IMR-90 (cell line): ENCODE measurements around the gene ANKRD33B. TPM values are rescaled to one million over a fixed set of nuclear protein-coding genes. Genes with fewer than 3 reads are reported as not detected.

Experiments used
- ATAC-seq: fragments of 200-7000 bp; cut with Tn5 transposase; 2 replicates; pipeline ENCODE4 v1.9.1; 2020; ENCODE audit warnings: low read depth, mild to moderate bottlenecking, moderate library complexity
- BruUV-seq: library from RNA; stranded (reverse); fragments of 400-500 nt; replicated peaks from 2 replicates; lab custom pipeline; 2021; lab: Mats Ljungman, UMichigan
- CTCF ChIA-PET: fragments of 300-600 bp; formaldehyde crosslinking; extraction: SDS; loops from one replicate; lab custom pipeline; 2021; ENCODE audit warnings: antibody characterized with exemption; lab: Yijun Ruan, JAX
- POLR2A ChIA-PET: fragments of 300-600 bp; sonication (Branson Sonifier 250); formaldehyde crosslinking; loops from one replicate; lab custom pipeline; 2022; ENCODE audit warnings: antibody characterized with exemption; ENCODE audit not compliant: unreplicated experiment; lab: Charles Lee
- DNase-seq: peaks from one replicate; pipeline ENCODE4 v3.0.0; 2013
- H2AFZ ChIP-seq: replicated peaks from 2 replicates; pipeline ENCODE3; 2013; ENCODE audit warnings: low read length, mild to moderate bottlenecking; ENCODE audit not compliant: poor library complexity
- H2AK5ac ChIP-seq: 2 replicates; pipeline ENCODE4 v1.6.1; 2013; ENCODE audit warnings: low read depth, low read length, inconsistent platforms
- H2AK9ac ChIP-seq: replicated peaks from 2 replicates; pipeline ENCODE3; 2013; ENCODE audit warnings: mild to moderate bottlenecking, low read depth, low read length, moderate library complexity; ENCODE audit not compliant: poor library complexity
- H2BK120ac ChIP-seq: 2 replicates; pipeline ENCODE4 v1.6.1; 2013; ENCODE audit warnings: low read depth, low read length, inconsistent platforms
- H2BK15ac ChIP-seq: 3 replicates; pipeline ENCODE4 v1.6.1; 2013; ENCODE audit warnings: low read depth, low read length, inconsistent platforms
- H2BK20ac ChIP-seq: 2 replicates; pipeline ENCODE4 v1.6.1; 2013; ENCODE audit warnings: low read depth, mild to moderate bottlenecking, inconsistent platforms, low read length, moderate library complexity
- H2BK5ac ChIP-seq: 2 replicates; pipeline ENCODE4 v1.6.1; 2013; ENCODE audit warnings: mild to moderate bottlenecking, low read depth, low read length, inconsistent platforms; ENCODE audit not compliant: poor library complexity, severe bottlenecking
- H3K14ac ChIP-seq: replicated peaks from 2 replicates; pipeline ENCODE4 v1.6.1; 2013; ENCODE audit warnings: low read depth, low read length, inconsistent platforms
- H3K18ac ChIP-seq: 2 replicates; pipeline ENCODE4 v1.6.1; 2013; ENCODE audit warnings: low read depth, low read length, control low read depth
- H3K23ac ChIP-seq: 2 replicates; pipeline ENCODE4 v1.6.1; 2013; ENCODE audit warnings: low read depth, low read length, inconsistent platforms
- H3K27ac ChIP-seq: 2 replicates; pipeline ENCODE4 v1.5.1; 2013; ENCODE audit warnings: mild to moderate bottlenecking, control low read depth, low read length; ENCODE audit not compliant: insufficient read depth
- H3K27me3 ChIP-seq: 2 replicates; pipeline ENCODE4 v1.6.1; 2013; ENCODE audit warnings: low read length; ENCODE audit not compliant: control insufficient read depth, insufficient read depth
- H3K36me3 ChIP-seq: 2 replicates; pipeline ENCODE4 v1.6.1; 2013; ENCODE audit warnings: low read length, mixed read lengths; ENCODE audit not compliant: control insufficient read depth, insufficient read depth
- H3K4ac ChIP-seq: 2 replicates; pipeline ENCODE4 v1.6.1; 2013; ENCODE audit warnings: low read depth, low read length, inconsistent platforms
- H3K4me1 ChIP-seq: 2 replicates; pipeline ENCODE4 v1.6.1; 2013; ENCODE audit warnings: low read length, mixed read lengths; ENCODE audit not compliant: control insufficient read depth, insufficient read depth
- H3K4me2 ChIP-seq: 2 replicates; pipeline ENCODE4 v1.6.1; 2013; ENCODE audit warnings: low read depth, mild to moderate bottlenecking, control low read depth, low read length, moderate library complexity
- H3K4me3 ChIP-seq: 2 replicates; pipeline ENCODE4 v1.5.1; 2013; ENCODE audit warnings: low read depth, mild to moderate bottlenecking, control low read depth, low read length, moderate library complexity; ENCODE audit not compliant: insufficient read depth
- H3K56ac ChIP-seq: 2 replicates; pipeline ENCODE4 v1.6.1; 2013; ENCODE audit warnings: low read length, inconsistent platforms; ENCODE audit not compliant: insufficient read depth; ENCODE audit errors: extremely low read depth
- H3K79me1 ChIP-seq, 2 experiments: 2 replicates each; pipeline ENCODE4 v1.6.1; 2013; ENCODE audit warnings: low read length in 2 of 2, inconsistent platforms in 1 of 2, low read depth in 1 of 2
- H3K9ac ChIP-seq: 2 replicates; pipeline ENCODE4 v1.6.1; 2013; ENCODE audit warnings: low read depth, low read length, control low read depth
- H3K9me1 ChIP-seq: 2 replicates; pipeline ENCODE4 v1.6.1; 2013; ENCODE audit warnings: low read length, inconsistent platforms; ENCODE audit not compliant: insufficient read depth
- H3K9me3 ChIP-seq: 2 replicates; pipeline ENCODE4 v1.6.1; 2013; ENCODE audit warnings: low read length; ENCODE audit not compliant: control insufficient read depth, insufficient read depth
- H4K20me1 ChIP-seq: 2 replicates; pipeline ENCODE4 v1.6.1; 2013; ENCODE audit warnings: low read length, inconsistent platforms; ENCODE audit not compliant: insufficient read depth
- H4K5ac ChIP-seq: 2 replicates; pipeline ENCODE4 v1.6.1; 2013; ENCODE audit warnings: mild to moderate bottlenecking, low read depth, low read length, control low read depth
- H4K8ac ChIP-seq, 2 experiments: 2 replicates each; pipeline ENCODE4 v1.6.1; 2013; ENCODE audit warnings: low read depth in 2 of 2, low read length in 2 of 2, control low read depth in 1 of 2, inconsistent platforms in 1 of 2
- H4K91ac ChIP-seq: 2 replicates; pipeline ENCODE4 v1.6.1; 2013; ENCODE audit warnings: low read depth, low read length, inconsistent platforms; ENCODE audit not compliant: insufficient read depth
- BHLHE40 ChIP-seq: fragments of 150-350 bp; IDR thresholded peaks from 2 replicates; pipeline ENCODE4 v1.6.1; 2016; ENCODE audit warnings: mild to moderate bottlenecking, low read depth, low read length
- CEBPB ChIP-seq: IDR thresholded peaks from 2 replicates; pipeline ENCODE4 v1.6.1; 2012; ENCODE audit warnings: low read depth, low read length, improper control_type of control experiment
- CHD1 ChIP-seq: IDR thresholded peaks from 2 replicates; pipeline ENCODE4 v1.6.1; 2012; ENCODE audit warnings: low read depth, low read length, improper control_type of control experiment
- CTCF ChIP-seq: conservative IDR thresholded peaks from 2 replicates; pipeline ENCODE4 v1.5.1; 2012; ENCODE audit warnings: mild to moderate bottlenecking, low read depth, low read length, improper control_type of control experiment
- ELK1 ChIP-seq: fragments of 150-350 bp; IDR thresholded peaks from 2 replicates; pipeline ENCODE4 v1.6.1; 2016; ENCODE audit warnings: low read depth, mild to moderate bottlenecking, low read length, moderate library complexity, borderline replicate concordance
- FOS ChIP-seq: fragments of 150-350 bp; IDR thresholded peaks from 2 replicates; pipeline ENCODE4 v1.6.1; 2016; ENCODE audit warnings: low read depth, low read length
- MAFK ChIP-seq: IDR thresholded peaks from 2 replicates; pipeline ENCODE4 v1.6.1; 2012; ENCODE audit warnings: low read depth, low read length, improper control_type of control experiment
- MAZ ChIP-seq: IDR thresholded peaks from 2 replicates; pipeline ENCODE4 v1.6.1; 2012; ENCODE audit warnings: low read depth, mild to moderate bottlenecking, low read length, improper control_type of control experiment, moderate library complexity, borderline replicate concordance
- MXI1 ChIP-seq: IDR thresholded peaks from 2 replicates; pipeline ENCODE4 v1.6.1; 2012; ENCODE audit warnings: low read depth, mild to moderate bottlenecking, low read length, moderate library complexity, borderline replicate concordance
- NFE2L2 ChIP-seq: fragments of 150-350 bp; IDR thresholded peaks from 2 replicates; pipeline ENCODE4 v1.6.1; 2016; ENCODE audit warnings: low read depth, mild to moderate bottlenecking, low read length
- POLR2A ChIP-seq: IDR thresholded peaks from 2 replicates; pipeline ENCODE4 v1.6.1; 2012; ENCODE audit warnings: mild to moderate bottlenecking, low read depth, low read length
- RAD21 ChIP-seq: IDR thresholded peaks from 2 replicates; pipeline ENCODE4 v1.6.1; 2012; ENCODE audit warnings: low read length, improper control_type of control experiment
- RFX5 ChIP-seq: IDR thresholded peaks from 2 replicates; pipeline ENCODE4 v1.8.0; 2012; ENCODE audit warnings: low read depth, mild to moderate bottlenecking, low read length, moderate library complexity
- SMC3 ChIP-seq: fragments of 150-350 bp; IDR thresholded peaks from 2 replicates; pipeline ENCODE4 v1.6.1; 2016; ENCODE audit warnings: low read depth, mild to moderate bottlenecking, antibody characterized with exemption, low read length, moderate library complexity
- USF2 ChIP-seq: fragments of 150-350 bp; IDR thresholded peaks from 2 replicates; pipeline ENCODE4 v1.6.1; 2017; ENCODE audit warnings: mild to moderate bottlenecking, antibody characterized with exemption, low read length, low read depth
- WGBS, 2 experiments: methylation state at CpG; one replicate each; pipeline versions ENCODE4 v1.1.5 to v1.1.7; 2013; ENCODE audit warnings: missing lambda C conversion rate in 2 of 2; ENCODE audit not compliant: insufficient read length in 1 of 2; ENCODE audit errors: extremely low coverage in 2 of 2; 5-methylcytosine and 5-hydroxymethylcytosine counted together
- dilution Hi-C: fragments of 300-500 bp; cut with HindIII; formaldehyde crosslinking; loops from one replicate; pipeline ENCODE4 v1.14.3; 2018; ENCODE audit warnings: low sequenced_read_pairs; ENCODE audit not compliant: unreplicated experiment
- in situ Hi-C: fragments of 300-500 bp; cut with MboI; formaldehyde crosslinking; loops from 3 replicates; pipeline ENCODE4 v1.14.3; 2019; ENCODE audit warnings: low sequenced_read_pairs, inconsistent platforms, mixed read lengths
- intact Hi-C: fragments of 100-400 bp; cut with micrococcal nuclease; formaldehyde crosslinking; loops from 2 replicates; pipeline ENCODE4 v1.10.0; 2022
- polyA plus RNA-seq, 3 experiments: library from polyadenylated mRNA; depleted of rRNA; stranded (reverse); fragments of >200 nt; gene quantifications; 2 replicates each; pipeline ENCODE4 v1.2.3, GENCODE V29; 2012; ENCODE audit warnings: low replicate concordance in 1 of 3
- total RNA-seq: library from RNA; depleted of rRNA; stranded (reverse); fragments of >200 nt; gene quantifications from 2 replicates; pipeline ENCODE4 v1.2.3, GENCODE V29; 2012

Gene ANKRD33B
- total and polyA plus RNA-seq, 2 of the 4 experiments (the other 2 are of a cell fraction), result 2.5 to 3.3 TPM

- H3K23ac ChIP-seq, result no peak overlapping the region
- no peak for ATAC-seq
- no peak overlapping the region for H3K56ac ChIP-seq
- CTCF ChIA-PET, result no interaction called here
- no peak overlapping the region for H2BK15ac ChIP-seq
- dilution Hi-C loops, result no loop called here
- no peak overlapping the region for H4K5ac ChIP-seq
- no peaks in the 10 kb centered on the region for H3K9me3 ChIP-seq
- H4K20me1 ChIP-seq, result peaks cover 48% of the 10 kb centered on the region
- H3K79me1 ChIP-seq, result peaks cover 25 to 72% of the 10 kb centered on the region in 2 experiments
- WGBS, 2 experiments, result 17% methylated on average over 1 of the region's 11 CpGs; no CpG with 5 or more reads in 1 of the 2 experiments
- H2AFZ ChIP-seq, result peak overlapping the region; percentile 73
- peaks cover 12% of the 10 kb centered on the region for H3K9me1 ChIP-seq
- H3K4me2 ChIP-seq, result no peak overlapping the region
- H2AK9ac ChIP-seq, result peak overlapping the region; percentile 67
- no peak for TF ChIP-seq RAD21
- no peak for TF ChIP-seq CTCF
- no peak for TF ChIP-seq POLR2A
- no peak for TF ChIP-seq USF2
- TF ChIP-seq MAZ, result no peak
- TF ChIP-seq ELK1, result no peak
- no peak for TF ChIP-seq MAFK
- no peak for TF ChIP-seq BHLHE40
- no peak for TF ChIP-seq CEBPB
- TF ChIP-seq SMC3, result no peak
- TF ChIP-seq NFE2L2, result no peak
- no peak for TF ChIP-seq CHD1
- TF ChIP-seq RFX5, result no peak
- TF ChIP-seq MXI1, result no peak
- no peak for TF ChIP-seq FOS
- no peak overlapping the region for H3K9ac ChIP-seq
- POLR2A ChIA-PET, result no interaction called here
- peaks cover 9% of the 10 kb centered on the region for H3K4me1 ChIP-seq
- H3K27me3 ChIP-seq, result no peaks in the 10 kb centered on the region
- H3K18ac ChIP-seq, result no peak overlapping the region
- no peak overlapping the region for H2AK5ac ChIP-seq
- H3K4me3 ChIP-seq, result no peak overlapping the region
- H3K27ac ChIP-seq, result no peak overlapping the region; the same call in 1 of the 2 replicates
- H3K14ac ChIP-seq, result no peak overlapping the region
- DNase-seq, result no peak
- H4K8ac ChIP-seq, result no peak overlapping the region
- no TSS peak for BruUV-seq
- intact Hi-C loops, result no loop called here
- in situ Hi-C loops, result no loop called here
- no peak overlapping the region for H2BK20ac ChIP-seq
- no peak overlapping the region for H4K91ac ChIP-seq
- H3K36me3 ChIP-seq, result peaks cover 19% of the 10 kb centered on the region
- H2BK5ac ChIP-seq, result no peak overlapping the region
- 0 out of 2 replicates have a peak overlapping the region, but pooled peaks have one; percentile 14 for H2BK120ac ChIP-seq
- no peak overlapping the region for H3K4ac ChIP-seq
These were observed 72.0 kb downstream of the ANKRD33B start for GRCh38 chr5:10635867-10636350.
